ENCODE measurements around the gene HDHD5. TPM values are rescaled to one million over a fixed set of nuclear protein-coding genes. Genes with fewer than 3 reads are reported as not detected.

Gene HDHD5
- polyA plus RNA-seq, 3 donors from 2014 or later, result 47.0 to 67.7 (median 47.3) TPM

GRCh38 chr22:17114173-17114897 is 44.7 kb downstream of the HDHD5 start:
- peaks cover 0 to 1% (median 0%) of the 10 kb centered on the region in 6 donors for H3K9me3 Mint-ChIP-seq
- no peak overlapping the region for H3K4me3 Mint-ChIP-seq
- peaks cover 0 to 13% (median 4%) of the 10 kb centered on the region in 3 donors for H3K36me3 Mint-ChIP-seq
- H3K27ac Mint-ChIP-seq, result peak overlapping the region in 1 of 6 donors; percentile 25
- DNase-seq, result no peak
- H3K27me3 Mint-ChIP-seq (ENCODE audit: low read depth in 3 of 3), result peaks cover 3 to 8% (median 7%) of the 10 kb centered on the region in 3 donors
- peaks cover 45 to 50% of the 10 kb centered on the region in 2 donors for H3K4me1 Mint-ChIP-seq

GRCh38 chr22:17113600-17113999 is 45.5 kb downstream of the HDHD5 start:
- H3K4me1 Mint-ChIP-seq, result peaks cover 39 to 43% of the 10 kb centered on the region in 2 donors
- H3K27ac Mint-ChIP-seq, result no peak overlapping the region
- DNase-seq, result no peak
- peaks cover 3 to 8% (median 3%) of the 10 kb centered on the region in 3 donors for H3K27me3 Mint-ChIP-seq (ENCODE audit: low read depth in 3 of 3)
- H3K4me3 Mint-ChIP-seq, result no peak overlapping the region
- peaks cover 0 to 13% (median 4%) of the 10 kb centered on the region in 3 donors for H3K36me3 Mint-ChIP-seq
- H3K9me3 Mint-ChIP-seq, result peaks cover 0 to 1% (median 0%) of the 10 kb centered on the region in 6 donors

- H3K4me1 Mint-ChIP-seq, result peaks cover 31 to 32% of the 10 kb centered on the region in 2 donors
- H3K4me3 Mint-ChIP-seq, result no peak overlapping the region
- DNase-seq, result no peak
- H3K9me3 Mint-ChIP-seq, result no peaks in the 10 kb centered on the region
- no peak overlapping the region for H3K27ac Mint-ChIP-seq
- H3K27me3 Mint-ChIP-seq (ENCODE audit: low read depth in 3 of 3), result peaks cover 0 to 3% (median 2%) of the 10 kb centered on the region in 3 donors
- peaks cover under 1 to 16% (median 4%) of the 10 kb centered on the region in 3 donors for H3K36me3 Mint-ChIP-seq
These were observed 46.5 kb downstream of the HDHD5 start for GRCh38 chr22:17112491-17113042.

DNA sequence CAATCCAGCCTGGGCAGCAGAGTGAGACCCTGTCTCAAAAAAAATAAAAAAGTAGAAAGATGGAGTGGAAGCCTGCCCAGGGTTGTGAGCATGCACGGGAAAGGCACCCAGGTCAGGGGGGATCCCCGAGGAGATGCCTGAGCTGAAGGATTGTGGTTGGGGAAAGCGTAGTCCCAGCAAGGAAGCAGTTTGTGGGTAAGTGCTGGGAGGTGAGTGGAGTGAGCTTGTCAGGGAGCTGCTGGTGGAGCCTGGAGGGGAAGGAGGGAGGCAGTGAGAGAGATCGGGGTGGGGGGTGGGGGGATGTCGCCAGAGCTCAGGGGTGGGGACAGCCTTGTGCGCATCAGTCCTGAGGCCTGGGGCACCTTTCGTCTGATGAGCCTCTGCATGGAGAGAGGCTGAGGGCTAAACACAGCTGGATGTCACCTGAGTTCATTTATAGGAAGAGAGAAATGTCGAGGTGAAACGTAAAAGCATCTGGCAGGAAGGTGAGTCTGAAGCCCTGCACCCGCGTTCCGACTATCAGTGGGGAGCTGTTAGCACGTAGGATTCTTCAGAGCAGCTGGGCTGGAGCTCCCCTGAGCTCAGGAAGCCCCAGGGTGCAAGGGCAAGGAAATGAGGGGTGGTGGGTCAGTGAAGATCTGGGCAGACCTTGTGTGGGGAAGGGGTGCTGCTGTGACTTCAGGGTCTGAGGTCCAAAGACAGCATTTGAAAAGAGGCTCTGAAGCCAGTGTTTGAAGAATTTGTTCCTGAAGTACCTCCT is 48.1 kb downstream of the HDHD5 start:
- Mint-ChIP-seq H3K27me3 (ENCODE audit: low read depth in 3 of 3) (no peaks in the 10 kb centered on the region), H3K27ac (peak overlapping the region in 1 of 6 donors; percentile 6), H3K4me3 (no peak overlapping the region), H3K4me1 (peaks cover 24 to 31% of the 10 kb centered on the region in 2 donors), H3K9me3 (no peaks in the 10 kb centered on the region), H3K36me3 (peaks cover 5 to 29% (median 6%) of the 10 kb centered on the region in 3 donors)
- DNase-seq, result no peak

GRCh38 chr22:17109976-17110375 is 49.1 kb downstream of the HDHD5 start:
- Mint-ChIP-seq H3K4me1 (peaks cover 16 to 23% of the 10 kb centered on the region in 2 donors), H3K4me3 (no peak overlapping the region), H3K36me3 (peaks cover 7 to 39% (median 9%) of the 10 kb centered on the region in 3 donors), H3K9me3 (no peaks in the 10 kb centered on the region), H3K27ac (no peak overlapping the region), H3K27me3 (ENCODE audit: low read depth in 3 of 3) (no peaks in the 10 kb centered on the region)
- no peak for DNase-seq

GRCh38 chr22:17109113-17109865 is 49.8 kb downstream of the HDHD5 start:
- H3K27me3 Mint-ChIP-seq (ENCODE audit: low read depth in 3 of 3), result no peaks in the 10 kb centered on the region
- no peak for DNase-seq
- H3K36me3 Mint-ChIP-seq, result peaks cover 7 to 45% (median 9%) of the 10 kb centered on the region in 3 donors
- peaks cover 12 to 20% of the 10 kb centered on the region in 2 donors for H3K4me1 Mint-ChIP-seq
- H3K27ac Mint-ChIP-seq, result no peak overlapping the region
- no peak overlapping the region for H3K4me3 Mint-ChIP-seq
- no peaks in the 10 kb centered on the region for H3K9me3 Mint-ChIP-seq

- H3K4me1 Mint-ChIP-seq, result peaks cover 10 to 20% of the 10 kb centered on the region in 2 donors
- no peak overlapping the region for H3K4me3 Mint-ChIP-seq
- H3K27ac Mint-ChIP-seq, result no peak overlapping the region
- no peaks in the 10 kb centered on the region for H3K27me3 Mint-ChIP-seq (ENCODE audit: low read depth in 3 of 3)
- no peak for DNase-seq
- H3K9me3 Mint-ChIP-seq, result no peaks in the 10 kb centered on the region
- H3K36me3 Mint-ChIP-seq, result peaks cover 7 to 45% (median 9%) of the 10 kb centered on the region in 3 donors
These were observed 50.6 kb downstream of the HDHD5 start for GRCh38 chr22:17108256-17109112.

DNA sequence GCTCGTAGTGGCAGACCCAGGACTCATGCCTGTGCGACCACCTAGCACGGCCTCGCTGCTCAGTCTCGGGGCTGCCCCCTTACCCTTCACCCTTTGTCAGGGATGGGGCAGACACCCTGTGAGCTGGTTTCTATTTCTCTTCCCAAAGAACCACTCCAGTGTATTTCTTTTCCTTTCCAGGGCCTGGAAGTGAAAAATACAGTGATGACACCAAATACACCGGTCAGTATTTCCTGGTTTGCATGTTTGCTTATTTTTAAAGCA is 51.6 kb downstream of the HDHD5 start:
- peaks cover 13 to 51% (median 14%) of the 10 kb centered on the region in 3 donors for H3K36me3 Mint-ChIP-seq
- DNase-seq, result no peak
- no peaks in the 10 kb centered on the region for H3K27me3 Mint-ChIP-seq (ENCODE audit: low read depth in 3 of 3)
- H3K27ac Mint-ChIP-seq, result no peak overlapping the region
- H3K9me3 Mint-ChIP-seq, result no peaks in the 10 kb centered on the region
- peaks cover 10 to 20% of the 10 kb centered on the region in 2 donors for H3K4me1 Mint-ChIP-seq
- H3K4me3 Mint-ChIP-seq, result no peak overlapping the region

GRCh38 chr22:17106785-17107546 is 52.1 kb downstream of the HDHD5 start:
- Mint-ChIP-seq H3K4me3 (peak overlapping the region in 3 of 5 donors; percentile 11 to 48 (median 46)), H3K4me1 (peaks cover 10 to 20% of the 10 kb centered on the region in 2 donors), H3K27ac (peak overlapping the region in 1 of 6 donors; percentile 17), H3K27me3 (ENCODE audit: low read depth in 3 of 3) (no peaks in the 10 kb centered on the region), H3K36me3 (peaks cover 19 to 56% (median 19%) of the 10 kb centered on the region in 3 donors), H3K9me3 (no peaks in the 10 kb centered on the region)
- no peak for DNase-seq

- H3K4me1 Mint-ChIP-seq, result peaks cover 14 to 22% of the 10 kb centered on the region in 2 donors
- peaks cover 25 to 58% (median 26%) of the 10 kb centered on the region in 3 donors for H3K36me3 Mint-ChIP-seq
- no peak overlapping the region for H3K27ac Mint-ChIP-seq
- H3K9me3 Mint-ChIP-seq, result no peaks in the 10 kb centered on the region
- H3K4me3 Mint-ChIP-seq, result peak overlapping the region in 1 of 5 donors; percentile 46
- peaks cover 0 to 1% (median 0%) of the 10 kb centered on the region in 3 donors for H3K27me3 Mint-ChIP-seq (ENCODE audit: low read depth in 3 of 3)
- DNase-seq, result no peak
These were observed 52.8 kb downstream of the HDHD5 start for GRCh38 chr22:17106161-17106784.

DNA sequence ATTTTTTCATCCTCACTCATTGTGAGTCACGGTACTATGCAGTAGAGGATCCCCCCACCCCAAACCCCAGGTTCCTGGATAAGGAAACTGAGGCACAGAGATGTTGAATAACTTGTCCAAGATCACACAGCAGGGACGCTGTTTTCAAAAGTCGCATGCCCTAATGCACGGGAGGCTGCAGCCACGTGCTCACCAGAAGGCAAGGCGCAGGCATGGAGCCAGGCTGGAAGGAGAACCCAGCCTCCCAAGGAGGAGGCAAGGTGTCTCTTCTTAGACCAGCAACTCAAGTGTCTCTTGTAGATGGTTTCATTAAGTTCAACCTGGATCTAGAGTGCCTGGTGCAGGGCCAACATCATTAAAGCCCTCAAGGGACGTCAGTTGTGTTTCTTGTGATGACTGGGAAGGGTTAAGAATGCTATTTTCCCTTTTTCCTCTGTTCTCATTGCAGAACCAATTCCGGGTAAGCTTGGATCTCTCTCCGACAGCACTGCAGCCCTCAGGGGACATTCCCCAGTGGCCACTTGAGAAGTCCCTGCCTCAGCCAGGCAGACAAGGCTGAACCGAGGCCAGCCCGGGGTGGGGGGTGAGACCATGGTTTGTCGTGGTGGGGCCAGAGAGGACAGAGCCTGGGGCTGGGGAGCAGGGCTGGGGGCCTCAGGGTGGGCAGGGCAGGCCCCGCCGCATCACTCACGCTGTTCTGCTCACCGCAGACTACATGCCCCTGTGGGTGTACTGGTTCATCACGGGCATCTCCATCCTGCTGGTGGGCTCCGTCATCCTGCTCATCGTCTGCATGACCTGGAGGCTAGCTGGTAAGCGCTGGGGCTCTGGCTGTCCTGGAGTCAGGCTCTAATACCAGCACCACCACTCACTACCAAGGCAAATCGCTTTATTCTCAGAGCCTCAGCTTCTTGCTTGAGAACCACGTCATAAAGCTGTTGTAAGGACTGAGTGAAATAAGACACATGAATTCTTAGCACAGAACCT is 53.6 kb downstream of the HDHD5 start:
- peaks cover 33 to 62% (median 34%) of the 10 kb centered on the region in 3 donors for H3K36me3 Mint-ChIP-seq
- H3K4me1 Mint-ChIP-seq, result peaks cover 20 to 29% of the 10 kb centered on the region in 2 donors
- no peak overlapping the region for H3K27ac Mint-ChIP-seq
- no peak for DNase-seq
- no peak overlapping the region for H3K4me3 Mint-ChIP-seq
- H3K9me3 Mint-ChIP-seq, result no peaks in the 10 kb centered on the region
- peaks cover 0 to 2% (median 0%) of the 10 kb centered on the region in 3 donors for H3K27me3 Mint-ChIP-seq (ENCODE audit: low read depth in 3 of 3)
